Liver (tissue), 9 donors: ENCODE results near the gene ASPSCR1. TPM values are rescaled to one million over a fixed set of nuclear protein-coding genes. Genes with fewer than 3 reads are reported as not detected.

Experiments used
- DNase-seq: peaks from one replicate; pipeline ENCODE4 v3.0.0-alpha.2; 2017; ENCODE audit warnings: low spot score
- H3K27ac ChIP-seq, 2 donors: one replicate each; pipeline ENCODE4 v1.7.0; 2013; ENCODE audit warnings: inconsistent platforms in 2 of 2, low read length in 2 of 2, control low read depth in 1 of 2, low read depth in 1 of 2, mild to moderate bottlenecking in 1 of 2
- H3K27me3 ChIP-seq, 4 donors: one replicate each; pipeline versions ENCODE4 v1.6.1 to v1.7.0; 2013; ENCODE audit warnings: low read length in 3 of 4, inconsistent platforms in 1 of 4, mild to moderate bottlenecking in 1 of 4, moderate library complexity in 1 of 4; ENCODE audit not compliant: control insufficient read depth in 4 of 4, insufficient read depth in 4 of 4
- H3K36me3 ChIP-seq, 4 donors: one replicate each; pipeline versions ENCODE4 v1.6.1 to v1.7.0; 2013; ENCODE audit warnings: low read length in 3 of 4, mild to moderate bottlenecking in 3 of 4, low read depth in 1 of 4, moderate library complexity in 1 of 4; ENCODE audit not compliant: control insufficient read depth in 4 of 4, insufficient read depth in 3 of 4
- H3K4me1 ChIP-seq, 4 donors: one replicate each; pipeline versions ENCODE4 v1.6.1 to v1.7.0; 2013; ENCODE audit warnings: low read length in 3 of 4, mild to moderate bottlenecking in 3 of 4, moderate library complexity in 1 of 4; ENCODE audit not compliant: control insufficient read depth in 4 of 4, insufficient read depth in 4 of 4
- H3K4me3 ChIP-seq, 3 donors: one replicate each; pipeline versions ENCODE4 v1.6.1 to v1.7.0; 2013; ENCODE audit warnings: low read length in 3 of 3, control low read depth in 1 of 3, low read depth in 1 of 3, mild to moderate bottlenecking in 1 of 3
- H3K9ac ChIP-seq, 2 donors: one replicate each; pipeline ENCODE4 v1.7.0; 2013; ENCODE audit warnings: low read length in 2 of 2, mild to moderate bottlenecking in 2 of 2, moderate library complexity in 2 of 2, control low read depth in 1 of 2, low read depth in 1 of 2
- H3K9me3 ChIP-seq, 4 donors: one replicate each; pipeline versions ENCODE4 v1.6.1 to v1.7.0; 2013; ENCODE audit warnings: low read length in 3 of 4; ENCODE audit not compliant: control insufficient read depth in 4 of 4
- FOXA1 ChIP-seq: IDR thresholded peaks from 2 replicates; pipeline ENCODE4 v1.6.1; 2016; ENCODE audit warnings: antibody characterized with exemption
- FOXA2 ChIP-seq: IDR thresholded peaks from 2 replicates; pipeline ENCODE4 v1.6.1; 2016; ENCODE audit warnings: antibody characterized with exemption
- HNF4A ChIP-seq, 2 donors: conservative IDR thresholded peaks; 2 replicates each; pipeline ENCODE4 v1.6.1; 2016; ENCODE audit warnings: antibody characterized with exemption in 2 of 2, mild to moderate bottlenecking in 2 of 2
- JUND ChIP-seq, 2 donors: IDR thresholded peaks; 2 replicates each; pipeline ENCODE4 v1.6.1; 2016; ENCODE audit warnings: antibody characterized with exemption in 2 of 2
- RAD21 ChIP-seq, 2 donors: IDR thresholded peaks; 2 replicates each; pipeline ENCODE4 v1.6.1; 2016; ENCODE audit warnings: antibody characterized with exemption in 2 of 2, mild to moderate bottlenecking in 2 of 2
- TAF1 ChIP-seq: conservative IDR thresholded peaks from 2 replicates; pipeline ENCODE4 v1.6.1; 2016; ENCODE audit warnings: antibody characterized with exemption, mild to moderate bottlenecking
- WGBS: extraction: QIAGEN DNeasy Blood & Tissue Kit; methylation state at CpG from one replicate; pipeline ENCODE4 v1.1.7; 2013; 5-methylcytosine and 5-hydroxymethylcytosine counted together
- polyA plus RNA-seq, 2 donors: library from polyadenylated mRNA; stranded (reverse) in 1 of 2; unstranded in 1 of 2; fragments of 200-250 nt in 1 of 2; fragments of >200 nt in 1 of 2; fragmentation: Nextera tagmentation in 1 of 2; extraction: Ambion mirVana in 1 of 2; gene quantifications; one replicate each; pipeline versions ENCODE4 v1.2.1 to v1.2.3, GENCODE V29; 2013 to 2015
- total RNA-seq, 2 donors: library from RNA; depleted of rRNA; stranded (reverse); fragments of >200 nt; gene quantifications; one replicate each; pipeline ENCODE4 v1.2.3, GENCODE V29; 2014
- TF ChIP-seq, protein P1 (sequence below): fragments of 150-350 bp; IDR thresholded peaks from 2 replicates; pipeline ENCODE4 v1.5.1; 2017; ENCODE audit warnings: improper control_type of control experiment, low read depth, low read length; ENCODE audit not compliant: missing input control
- TF ChIP-seq, protein P2 (sequence below): IDR thresholded peaks from 2 replicates; pipeline ENCODE4 v1.6.1; 2016; ENCODE audit warnings: antibody characterized with exemption
- TF ChIP-seq, protein P3 (sequence below): IDR thresholded peaks from 2 replicates; pipeline ENCODE4 v1.6.1; 2016; ENCODE audit warnings: antibody characterized with exemption, mild to moderate bottlenecking
- donor health status: healthy.
- donor health status: healthy.
- donor health status: healthy.
- donor health status: healthy.
- donor health status: healthy.

Gene ASPSCR1
- total and polyA plus RNA-seq, 4 donors = 17.8 to 26.2 (median 20.4) TPM

DNA sequence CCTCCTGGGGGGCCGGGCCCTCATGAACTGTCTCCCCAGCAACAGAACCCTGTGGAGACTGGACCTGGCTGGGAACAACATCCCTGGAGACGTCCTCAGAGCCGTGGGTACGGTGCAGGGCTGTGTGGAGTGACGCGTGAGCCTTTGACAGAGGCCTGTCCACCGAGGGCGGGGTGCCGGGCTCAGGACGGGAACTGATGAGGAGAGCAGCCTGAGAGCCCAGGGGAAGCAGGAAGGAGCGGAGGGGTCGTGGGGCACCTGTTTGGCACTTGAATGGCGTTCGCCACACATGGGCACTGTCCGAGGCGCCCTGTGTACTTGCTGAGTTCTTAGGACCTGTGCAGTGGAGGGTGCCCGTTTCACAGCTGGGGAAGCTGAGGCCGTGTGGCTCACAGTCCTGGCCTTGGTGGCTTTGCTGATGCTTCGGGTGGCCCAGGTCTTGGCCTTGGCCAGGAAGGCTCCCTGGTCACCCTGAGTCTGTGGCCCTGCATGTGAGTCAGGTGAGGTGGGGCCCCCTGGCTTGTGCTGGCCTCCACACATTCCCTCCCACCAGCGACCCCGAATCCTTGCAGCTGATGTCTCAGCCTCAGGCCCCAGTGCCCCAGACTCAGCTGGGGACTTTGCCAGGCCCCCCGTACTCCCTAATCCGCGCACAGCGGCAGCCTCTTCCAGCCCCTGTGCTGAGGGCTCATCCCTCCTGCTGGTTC is 48.1 kb downstream of the ASPSCR1 start:
- DNase-seq = no peak
- 96% methylated on average over 25 of the region's 25 CpGs for WGBS
- no peaks in the 10 kb centered on the region for H3K27me3 ChIP-seq
- H3K9ac ChIP-seq = no peak overlapping the region
- TF ChIP-seq, protein P1, sequence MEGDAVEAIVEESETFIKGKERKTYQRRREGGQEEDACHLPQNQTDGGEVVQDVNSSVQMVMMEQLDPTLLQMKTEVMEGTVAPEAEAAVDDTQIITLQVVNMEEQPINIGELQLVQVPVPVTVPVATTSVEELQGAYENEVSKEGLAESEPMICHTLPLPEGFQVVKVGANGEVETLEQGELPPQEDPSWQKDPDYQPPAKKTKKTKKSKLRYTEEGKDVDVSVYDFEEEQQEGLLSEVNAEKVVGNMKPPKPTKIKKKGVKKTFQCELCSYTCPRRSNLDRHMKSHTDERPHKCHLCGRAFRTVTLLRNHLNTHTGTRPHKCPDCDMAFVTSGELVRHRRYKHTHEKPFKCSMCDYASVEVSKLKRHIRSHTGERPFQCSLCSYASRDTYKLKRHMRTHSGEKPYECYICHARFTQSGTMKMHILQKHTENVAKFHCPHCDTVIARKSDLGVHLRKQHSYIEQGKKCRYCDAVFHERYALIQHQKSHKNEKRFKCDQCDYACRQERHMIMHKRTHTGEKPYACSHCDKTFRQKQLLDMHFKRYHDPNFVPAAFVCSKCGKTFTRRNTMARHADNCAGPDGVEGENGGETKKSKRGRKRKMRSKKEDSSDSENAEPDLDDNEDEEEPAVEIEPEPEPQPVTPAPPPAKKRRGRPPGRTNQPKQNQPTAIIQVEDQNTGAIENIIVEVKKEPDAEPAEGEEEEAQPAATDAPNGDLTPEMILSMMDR = no peak
- TF ChIP-seq TAF1 = no peak
- TF ChIP-seq RAD21 (IDR thresholded peaks at IDR 0.05) = no peak
- no peak for TF ChIP-seq FOXA1
- no peak for TF ChIP-seq JUND (IDR thresholded peaks at IDR 0.05)
- no peak for TF ChIP-seq FOXA2
- TF ChIP-seq, protein P2, sequence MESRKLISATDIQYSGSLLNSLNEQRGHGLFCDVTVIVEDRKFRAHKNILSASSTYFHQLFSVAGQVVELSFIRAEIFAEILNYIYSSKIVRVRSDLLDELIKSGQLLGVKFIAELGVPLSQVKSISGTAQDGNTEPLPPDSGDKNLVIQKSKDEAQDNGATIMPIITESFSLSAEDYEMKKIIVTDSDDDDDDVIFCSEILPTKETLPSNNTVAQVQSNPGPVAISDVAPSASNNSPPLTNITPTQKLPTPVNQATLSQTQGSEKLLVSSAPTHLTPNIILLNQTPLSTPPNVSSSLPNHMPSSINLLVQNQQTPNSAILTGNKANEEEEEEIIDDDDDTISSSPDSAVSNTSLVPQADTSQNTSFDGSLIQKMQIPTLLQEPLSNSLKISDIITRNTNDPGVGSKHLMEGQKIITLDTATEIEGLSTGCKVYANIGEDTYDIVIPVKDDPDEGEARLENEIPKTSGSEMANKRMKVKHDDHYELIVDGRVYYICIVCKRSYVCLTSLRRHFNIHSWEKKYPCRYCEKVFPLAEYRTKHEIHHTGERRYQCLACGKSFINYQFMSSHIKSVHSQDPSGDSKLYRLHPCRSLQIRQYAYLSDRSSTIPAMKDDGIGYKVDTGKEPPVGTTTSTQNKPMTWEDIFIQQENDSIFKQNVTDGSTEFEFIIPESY = no peak
- TF ChIP-seq, protein P3, sequence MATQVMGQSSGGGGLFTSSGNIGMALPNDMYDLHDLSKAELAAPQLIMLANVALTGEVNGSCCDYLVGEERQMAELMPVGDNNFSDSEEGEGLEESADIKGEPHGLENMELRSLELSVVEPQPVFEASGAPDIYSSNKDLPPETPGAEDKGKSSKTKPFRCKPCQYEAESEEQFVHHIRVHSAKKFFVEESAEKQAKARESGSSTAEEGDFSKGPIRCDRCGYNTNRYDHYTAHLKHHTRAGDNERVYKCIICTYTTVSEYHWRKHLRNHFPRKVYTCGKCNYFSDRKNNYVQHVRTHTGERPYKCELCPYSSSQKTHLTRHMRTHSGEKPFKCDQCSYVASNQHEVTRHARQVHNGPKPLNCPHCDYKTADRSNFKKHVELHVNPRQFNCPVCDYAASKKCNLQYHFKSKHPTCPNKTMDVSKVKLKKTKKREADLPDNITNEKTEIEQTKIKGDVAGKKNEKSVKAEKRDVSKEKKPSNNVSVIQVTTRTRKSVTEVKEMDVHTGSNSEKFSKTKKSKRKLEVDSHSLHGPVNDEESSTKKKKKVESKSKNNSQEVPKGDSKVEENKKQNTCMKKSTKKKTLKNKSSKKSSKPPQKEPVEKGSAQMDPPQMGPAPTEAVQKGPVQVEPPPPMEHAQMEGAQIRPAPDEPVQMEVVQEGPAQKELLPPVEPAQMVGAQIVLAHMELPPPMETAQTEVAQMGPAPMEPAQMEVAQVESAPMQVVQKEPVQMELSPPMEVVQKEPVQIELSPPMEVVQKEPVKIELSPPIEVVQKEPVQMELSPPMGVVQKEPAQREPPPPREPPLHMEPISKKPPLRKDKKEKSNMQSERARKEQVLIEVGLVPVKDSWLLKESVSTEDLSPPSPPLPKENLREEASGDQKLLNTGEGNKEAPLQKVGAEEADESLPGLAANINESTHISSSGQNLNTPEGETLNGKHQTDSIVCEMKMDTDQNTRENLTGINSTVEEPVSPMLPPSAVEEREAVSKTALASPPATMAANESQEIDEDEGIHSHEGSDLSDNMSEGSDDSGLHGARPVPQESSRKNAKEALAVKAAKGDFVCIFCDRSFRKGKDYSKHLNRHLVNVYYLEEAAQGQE = no peak
- no peaks in the 10 kb centered on the region for H3K9me3 ChIP-seq
- no peaks in the 10 kb centered on the region for H3K36me3 ChIP-seq
- peak overlapping the region; percentile 65 to 76 for H3K27ac ChIP-seq
- no peak overlapping the region for H3K4me3 ChIP-seq
- H3K4me1 ChIP-seq = peaks cover 22 to 70% (median 51%) of the 10 kb centered on the region in 4 donors

DNA sequence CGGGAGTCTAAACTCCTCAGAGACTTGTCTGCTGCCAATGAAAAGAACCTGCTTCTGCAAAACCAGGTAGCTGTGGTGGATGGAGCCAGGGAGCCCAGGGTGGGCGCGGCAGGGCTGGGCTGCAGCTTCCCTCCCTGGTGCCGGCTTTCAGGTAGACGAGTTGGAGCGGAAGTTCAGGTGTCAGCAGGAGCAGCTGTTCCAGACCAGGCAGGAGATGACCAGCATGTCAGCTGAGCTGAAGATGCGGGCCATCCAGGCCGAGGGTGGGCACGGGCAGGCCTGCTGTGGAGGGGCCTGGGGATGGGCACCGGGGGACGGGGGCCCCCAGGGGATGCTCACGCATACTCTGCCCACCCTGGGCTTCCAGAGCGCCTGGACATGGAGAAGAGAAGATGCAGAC is 50.8 kb downstream of the ASPSCR1 start:
- H3K9me3 ChIP-seq = no peaks in the 10 kb centered on the region
- H3K36me3 ChIP-seq = no peaks in the 10 kb centered on the region
- peaks cover 21 to 70% (median 42%) of the 10 kb centered on the region in 4 donors for H3K4me1 ChIP-seq
- H3K9ac ChIP-seq = no peak overlapping the region
- no peaks in the 10 kb centered on the region for H3K27me3 ChIP-seq
- H3K4me3 ChIP-seq = no peak overlapping the region
- H3K27ac ChIP-seq = no peak overlapping the region
- no peak for DNase-seq
- no peak for TF ChIP-seq JUND (IDR thresholded peaks at IDR 0.05)
- no peak for TF ChIP-seq FOXA1
- TF ChIP-seq, protein P3 = no peak
- no peak for TF ChIP-seq HNF4A (conservative IDR thresholded peaks at IDR 0.05)
- 97% methylated on average over 13 of the region's 13 CpGs for WGBS
